ENCODE measurements around the gene PSD.
A peak's percentile ranks its signal among the peaks of the same experiment; 100 is the strongest.

GRCh38 chr10:102384053-102384452, 34.5 kb downstream of the PSD start:
- TF ChIP-seq CTCF (IDR thresholded peaks at IDR 0.05; ENCODE audit: extremely low read depth in 1 of 2, insufficient read depth in 1 of 2, low read depth in 1 of 2, low read length in 2 of 2): peak in 1 of 2 donors; percentile 7
- TF ChIP-seq POLR2A (IDR thresholded peaks at IDR 0.05; ENCODE audit: low read depth, low read length): no peak
- no peak for TF ChIP-seq MYC (IDR thresholded peaks at IDR 0.05; ENCODE audit: low read depth, low read length)
- no peak for TF ChIP-seq EZH2 (IDR thresholded peaks at IDR 0.05; ENCODE audit: borderline replicate concordance, low read depth, low read length, severe bottlenecking)
